GM13977 (cell line): ENCODE data around the gene RNF222.
"Not testable (repeated sequence)": the region's sequence is repeated elsewhere in the genome, so short reads cannot be mapped to it uniquely, and the experiment has no call there.

ENCODE experiments used
- DNase-seq: peaks from one replicate; pipeline ENCODE4 v3.0.0; 2012; ENCODE audit warnings: low spot score
- in situ Hi-C: fragments of 300-500 bp; cut with MboI; formaldehyde crosslinking; loops from one replicate; pipeline ENCODE4 v1.12.0; 2022; ENCODE audit warnings: low sequenced_read_pairs, low pct_unique_long_range_greater_than_20kb, mixed read lengths, inconsistent platforms; ENCODE audit not compliant: unreplicated experiment
- TF ChIP-seq, protein P1 (sequence below): IDR thresholded peaks from 2 replicates; pipeline ENCODE4 v1.5.1; 2012; ENCODE audit warnings: mild to moderate bottlenecking, control low read depth; ENCODE audit not compliant: insufficient read depth; ENCODE audit errors: extremely low read depth, missing control alignments

RNF222 gene

DNA sequence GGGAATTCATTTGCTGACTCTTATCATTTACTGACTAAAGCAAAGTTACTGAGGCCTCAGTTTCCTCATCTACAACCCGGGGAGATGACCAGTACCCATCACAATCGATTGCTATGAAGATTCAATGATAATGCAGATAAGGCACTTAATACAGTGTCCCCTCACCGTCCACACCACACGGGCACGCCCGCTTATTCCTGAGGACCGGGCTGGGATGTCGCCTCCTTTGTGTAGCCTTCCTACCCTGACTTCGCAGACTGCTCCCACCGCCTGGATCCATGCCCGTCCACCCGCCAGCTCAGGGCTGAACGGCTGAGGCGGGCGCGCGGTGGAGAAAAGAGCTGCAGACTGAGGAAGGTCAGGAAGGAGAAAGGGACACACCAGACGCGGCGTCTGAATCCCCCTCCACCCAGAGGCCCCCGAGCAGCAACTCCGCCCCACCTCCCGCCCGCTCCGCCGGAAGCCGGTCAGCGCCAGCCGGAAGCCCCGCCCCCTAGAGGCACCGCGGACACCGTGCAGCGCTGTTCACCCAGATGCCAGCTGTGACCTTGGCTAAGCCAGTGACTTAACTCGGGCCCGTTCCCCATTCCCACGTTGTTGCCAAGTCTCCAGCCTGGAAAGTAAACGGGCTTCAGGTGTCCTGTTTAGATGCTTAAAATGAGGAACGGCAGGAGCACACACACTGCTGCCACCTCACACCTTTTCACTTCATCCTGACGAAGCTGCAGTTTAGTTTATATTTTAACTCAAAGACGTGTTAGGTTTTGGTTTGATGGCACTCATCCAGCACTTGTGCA is 21.2 kb downstream of the RNF222 start, which contains the start of gene KRABD2:
Gene KRABD2, minus strand, starts transcription at position 434 of the 797 bp plus-strand sequence.
- TF ChIP-seq, protein P1, sequence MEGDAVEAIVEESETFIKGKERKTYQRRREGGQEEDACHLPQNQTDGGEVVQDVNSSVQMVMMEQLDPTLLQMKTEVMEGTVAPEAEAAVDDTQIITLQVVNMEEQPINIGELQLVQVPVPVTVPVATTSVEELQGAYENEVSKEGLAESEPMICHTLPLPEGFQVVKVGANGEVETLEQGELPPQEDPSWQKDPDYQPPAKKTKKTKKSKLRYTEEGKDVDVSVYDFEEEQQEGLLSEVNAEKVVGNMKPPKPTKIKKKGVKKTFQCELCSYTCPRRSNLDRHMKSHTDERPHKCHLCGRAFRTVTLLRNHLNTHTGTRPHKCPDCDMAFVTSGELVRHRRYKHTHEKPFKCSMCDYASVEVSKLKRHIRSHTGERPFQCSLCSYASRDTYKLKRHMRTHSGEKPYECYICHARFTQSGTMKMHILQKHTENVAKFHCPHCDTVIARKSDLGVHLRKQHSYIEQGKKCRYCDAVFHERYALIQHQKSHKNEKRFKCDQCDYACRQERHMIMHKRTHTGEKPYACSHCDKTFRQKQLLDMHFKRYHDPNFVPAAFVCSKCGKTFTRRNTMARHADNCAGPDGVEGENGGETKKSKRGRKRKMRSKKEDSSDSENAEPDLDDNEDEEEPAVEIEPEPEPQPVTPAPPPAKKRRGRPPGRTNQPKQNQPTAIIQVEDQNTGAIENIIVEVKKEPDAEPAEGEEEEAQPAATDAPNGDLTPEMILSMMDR, result peak; percentile 66
- in situ Hi-C loops, result no loop called here

DNA sequence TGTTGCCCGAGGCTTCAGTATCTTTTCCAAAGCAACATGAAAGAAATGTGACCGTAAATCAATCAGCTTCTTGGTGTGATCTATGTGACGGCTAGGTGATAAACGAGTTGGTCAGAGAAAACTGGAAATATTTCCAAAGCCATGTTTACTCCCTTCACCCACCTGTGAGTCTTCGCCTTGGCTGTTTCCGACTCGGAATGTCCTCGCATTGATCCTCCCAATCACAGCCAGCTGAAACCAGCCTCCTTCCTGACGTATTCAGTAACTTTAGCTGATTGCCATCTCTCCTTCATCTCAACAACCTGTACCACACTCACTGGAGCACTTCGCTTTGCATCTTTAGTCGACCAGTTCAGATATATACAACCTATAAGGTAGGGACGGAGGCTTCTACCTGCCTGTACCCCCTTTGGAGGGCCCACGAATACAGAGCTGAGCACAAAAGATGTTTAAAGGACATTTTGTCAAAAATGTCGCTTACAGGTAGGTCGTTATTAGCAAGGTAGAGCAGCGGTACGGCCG is 21.8 kb downstream of the RNF222 start:
- peak; percentile 46 for DNase-seq
- in situ Hi-C loops, result no loop called here

More for the DNA sequence above, 21.2 kb downstream of the RNF222 start, which contains the start of gene KRABD2:
- DNase-seq, result peak; percentile 96

DNA sequence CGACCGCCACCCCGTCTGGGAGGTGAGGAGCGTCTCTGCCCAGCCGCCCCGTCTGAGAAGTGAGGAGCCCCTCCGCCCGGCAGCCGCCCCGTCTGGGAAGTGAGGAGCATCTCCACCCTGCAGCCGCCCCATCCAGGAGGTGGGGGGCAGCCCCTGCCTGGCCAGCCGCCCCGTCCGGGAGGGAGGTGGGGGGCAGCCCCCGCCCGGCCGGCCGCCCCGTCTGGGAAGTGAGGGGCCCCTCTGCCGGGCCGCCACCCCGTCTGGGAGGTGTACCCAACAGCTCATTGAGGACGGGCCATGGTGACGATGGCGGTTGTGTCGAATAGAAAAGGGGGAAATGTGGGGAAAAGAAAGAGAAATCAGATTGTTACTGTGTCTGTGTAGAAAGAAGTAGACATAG is 23.8 kb downstream of the RNF222 start:
- DNase-seq, in situ Hi-C loops: not testable (repeated sequence)

More for the DNA sequence above, 21.8 kb downstream of the RNF222 start:
- TF ChIP-seq, protein P1, result no peak

DNA sequence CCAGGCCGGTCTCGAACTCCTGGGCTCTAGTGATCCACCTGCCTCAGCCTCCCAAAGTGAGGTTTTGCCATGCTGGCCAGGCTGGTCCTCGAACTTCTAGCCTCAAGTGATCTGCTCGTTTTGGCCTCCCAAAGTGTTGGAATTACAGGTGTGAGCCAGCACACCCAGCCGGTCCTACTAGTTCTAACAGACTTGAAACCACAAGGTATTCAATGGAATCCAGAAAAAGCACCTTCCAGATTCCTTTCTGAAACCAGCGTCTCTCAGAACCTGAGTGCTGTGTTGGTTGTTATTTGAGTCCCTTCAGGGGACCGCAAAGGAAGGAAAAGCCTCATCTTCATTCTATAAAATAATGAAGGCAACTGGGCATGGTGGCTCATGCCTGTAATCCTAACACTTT is 25.2 kb downstream of the RNF222 start:
- in situ Hi-C loops, result no loop called here
- TF ChIP-seq, protein P1, result no peak
- no peak for DNase-seq

DNA sequence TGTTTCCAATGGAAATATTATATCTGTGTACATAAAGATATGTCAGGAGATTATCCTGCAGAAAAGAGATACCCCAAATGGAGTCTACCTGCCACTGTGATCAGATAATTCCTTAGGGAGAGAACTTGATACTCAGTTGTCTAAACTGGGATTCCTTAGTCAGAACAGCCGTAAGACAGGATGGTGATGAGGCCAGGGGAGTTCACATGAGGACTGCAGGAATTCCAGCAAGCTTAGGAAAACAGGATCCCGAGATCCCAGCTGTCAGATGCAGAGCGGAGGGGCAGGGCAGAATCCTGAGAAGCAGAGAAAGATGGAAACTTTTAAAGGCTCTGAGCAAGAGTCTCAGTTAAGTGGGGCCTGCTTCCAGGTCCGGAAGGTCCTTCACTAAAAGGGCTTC is 25.8 kb downstream of the RNF222 start:
- TF ChIP-seq, protein P1, result no peak
- no peak for DNase-seq
- in situ Hi-C loops, result no loop called here

DNA sequence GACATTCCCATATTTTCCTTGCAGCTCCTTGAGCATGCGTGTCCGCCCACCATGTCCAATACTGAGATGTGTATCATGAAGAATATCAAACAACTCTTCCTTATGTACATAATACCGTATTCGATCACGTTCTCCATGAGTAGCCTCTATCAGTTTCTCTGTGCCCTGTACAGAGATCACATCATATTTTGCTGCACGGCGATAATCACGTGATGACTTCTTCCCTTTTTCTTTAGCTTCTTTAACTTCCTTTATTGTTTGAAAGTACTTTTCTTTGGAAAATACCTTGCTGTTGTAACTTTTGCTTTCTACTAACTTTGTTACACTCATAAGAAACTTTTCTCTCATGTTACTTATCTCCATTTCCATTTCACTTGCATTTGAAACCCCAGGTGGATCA is 27.7 kb downstream of the RNF222 start:
- DNase-seq, result no peak
- TF ChIP-seq, protein P1, result no peak
- in situ Hi-C loops, result no loop called here

DNA sequence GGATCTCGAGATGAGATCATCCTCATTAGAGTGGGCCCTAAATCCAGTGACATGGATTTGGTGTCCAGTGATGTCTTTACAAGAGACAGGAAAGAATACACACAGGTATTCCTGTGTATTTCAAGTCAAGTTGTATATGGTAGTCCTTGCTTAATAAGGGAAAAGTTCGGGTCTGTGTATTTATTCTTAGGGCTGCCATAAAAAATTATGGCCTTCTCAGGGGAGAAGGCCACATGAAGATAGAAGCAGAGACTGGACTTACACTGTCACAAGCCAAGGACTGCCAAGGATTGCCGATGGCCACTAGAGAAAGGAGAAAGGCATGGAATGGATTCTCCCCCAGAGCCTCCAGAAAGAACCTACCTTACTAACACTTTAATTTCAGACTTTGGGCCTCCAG is 29.4 kb downstream of the RNF222 start:
- no peak for DNase-seq
- in situ Hi-C loops, result no loop called here
- TF ChIP-seq, protein P1, result no peak
